Measurements from ENCODE around the gene WNT2B. TPM values are rescaled to one million over a fixed set of nuclear protein-coding genes. Genes with fewer than 3 reads are reported as not detected.

Gene WNT2B
- polyA plus RNA-seq, 1 of the 3 experiments (the other 2 are of a cell fraction) = 4.3 TPM

GRCh38 chr1:112507336-112507735, 1.4 kb upstream of the WNT2B start:
- Histone ChIP-seq H3F3A (replicated peaks; ENCODE audit: insufficient read depth) (no peaks in the 10 kb centered on the region), H4K20me1 (ENCODE audit: insufficient read depth) (no peaks in the 10 kb centered on the region), H3K9me3 (no peaks in the 10 kb centered on the region), H3K9ac (no peak overlapping the region), H3K27me3 (ENCODE audit: insufficient read depth) (no peaks in the 10 kb centered on the region), H3K4me3 (ENCODE audit: low read depth in 2 of 2, low read length in 1 of 2) (no peak overlapping the region), H3K9me2 (no peaks in the 10 kb centered on the region), H3K27ac (ENCODE audit: low read depth in 2 of 2, low read length in 1 of 2) (no peak overlapping the region), H3K36me3 (replicated peaks in 1 of 2; ENCODE audit: control insufficient read depth in 1 of 2, insufficient read depth in 2 of 2, low read length in 1 of 2) (no peaks in the 10 kb centered on the region), H2AFZ (ENCODE audit: low read depth) (no peak overlapping the region), H3K4me1 (ENCODE audit: control insufficient read depth in 1 of 2, insufficient read depth in 2 of 2, low read depth in 1 of 2, low read length in 1 of 2) (peaks cover 0 to 15% of the 10 kb centered on the region in 2 experiments; a peak in 1 of 4 replicates), H3K79me2 (ENCODE audit: insufficient read depth) (no peaks in the 10 kb centered on the region), H3K4me2 (peak overlapping the region; percentile 93; the same call in 1 of the 2 replicates)
- 92% methylated on average over 9 of the region's 9 CpGs for WGBS (ENCODE audit: low lambda C conversion rate)
- TF ChIP-seq TAF1 (IDR thresholded peaks at IDR 0.05; ENCODE audit: borderline replicate concordance, low read depth, low read length) (no peak), CTCF (IDR thresholded peaks at IDR 0.05) (no peak), SIN3A (IDR thresholded peaks at IDR 0.05; ENCODE audit: borderline replicate concordance, low read depth, low read length) (no peak), JUND (IDR thresholded peaks at IDR 0.05) (no peak), REST (IDR thresholded peaks at IDR 0.05; ENCODE audit: low read depth, low read length) (no peak), CHD2 (IDR thresholded peaks at IDR 0.05; ENCODE audit: low read length, partially characterized antibody) (no peak), RCOR1 (IDR thresholded peaks at IDR 0.05; ENCODE audit: low read length) (no peak)
- TF ChIP-seq, protein P1, sequence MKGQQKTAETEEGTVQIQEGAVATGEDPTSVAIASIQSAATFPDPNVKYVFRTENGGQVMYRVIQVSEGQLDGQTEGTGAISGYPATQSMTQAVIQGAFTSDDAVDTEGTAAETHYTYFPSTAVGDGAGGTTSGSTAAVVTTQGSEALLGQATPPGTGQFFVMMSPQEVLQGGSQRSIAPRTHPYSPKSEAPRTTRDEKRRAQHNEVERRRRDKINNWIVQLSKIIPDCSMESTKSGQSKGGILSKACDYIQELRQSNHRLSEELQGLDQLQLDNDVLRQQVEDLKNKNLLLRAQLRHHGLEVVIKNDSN (IDR thresholded peaks at IDR 0.05; ENCODE audit: borderline replicate concordance, low read depth) = no peak
- ChIA-PET POLR2A (no interaction called here), CTCF (no interaction called here)
- no peak for DNase-seq

- peak; percentile 65 for DNase-seq
- Histone ChIP-seq H3K36me3 (replicated peaks in 1 of 2; ENCODE audit: control insufficient read depth in 1 of 2, insufficient read depth in 2 of 2, low read length in 1 of 2) (no peaks in the 10 kb centered on the region), H3K4me3 (ENCODE audit: low read depth in 2 of 2, low read length in 1 of 2) (peak overlapping the region; percentile 66 to 73), H2AFZ (ENCODE audit: low read depth) (peak overlapping the region; percentile 93), H3K4me2 (peak overlapping the region; percentile 93), H3K27ac (ENCODE audit: low read depth in 2 of 2, low read length in 1 of 2) (no peak overlapping the region), H3K27me3 (ENCODE audit: insufficient read depth) (no peaks in the 10 kb centered on the region), H3K79me2 (ENCODE audit: insufficient read depth) (no peaks in the 10 kb centered on the region), H3K4me1 (ENCODE audit: control insufficient read depth in 1 of 2, insufficient read depth in 2 of 2, low read depth in 1 of 2, low read length in 1 of 2) (peaks cover 0 to 10% of the 10 kb centered on the region in 2 experiments; a peak in 1 of 4 replicates), H4K20me1 (ENCODE audit: insufficient read depth) (no peaks in the 10 kb centered on the region), H3K9ac (peak overlapping the region; percentile 42; the same call in 1 of the 2 replicates), H3K9me2 (no peaks in the 10 kb centered on the region), H3K9me3 (no peaks in the 10 kb centered on the region), H3F3A (replicated peaks; ENCODE audit: insufficient read depth) (no peaks in the 10 kb centered on the region)
- TF ChIP-seq NRF1 (IDR thresholded peaks at IDR 0.05; ENCODE audit: low read depth, low read length) (no peak), TEAD4 (IDR thresholded peaks at IDR 0.05; ENCODE audit: borderline replicate concordance, insufficient read depth) (no peak), GATA2 (CRISPR knock-in tag; IDR thresholded peaks at IDR 0.05) (no peak), CTCF (IDR thresholded peaks at IDR 0.05) (no peak), FOXM1 (IDR thresholded peaks at IDR 0.05; ENCODE audit: low read depth) (no peak)
- 6% methylated on average over 11 of the region's 15 CpGs for WGBS (ENCODE audit: low lambda C conversion rate)
- CTCF ChIA-PET = interaction anchor here (0.8 to 2.0 kb wide), 2 partner anchors 44 to 200 kb away, joined by 4 to 5 read pairs; no protein-coding TSS in a partner anchor
- POLR2A ChIA-PET = no interaction called here
These were observed 866 bp upstream of the WNT2B start for GRCh38 chr1:112507921-112508277.
